ENCODE measurements around the gene PJA2. TPM values are rescaled to one million over a fixed set of nuclear protein-coding genes. Genes with fewer than 3 reads are reported as not detected.

Gene PJA2
- total and polyA plus RNA-seq, 2 donors (not counting 1 experiment from before 2014, with no cell fraction given): 21.3 to 90.4 TPM

GRCh38 chr5:109454731-109455505 is 45.1 kb upstream of the PJA2 start:
- DNase-seq (no peak), ATAC-seq (ENCODE audit: low read depth) (no peak)
- Histone ChIP-seq H3K4me1 (ENCODE audit: control insufficient read depth in 2 of 2, insufficient read depth in 2 of 2, low read length in 2 of 2) (no peaks in the 10 kb centered on the region), H4K20me1 (ENCODE audit: control insufficient read depth, insufficient read depth, low read length, poor library complexity, severe bottlenecking) (no peaks in the 10 kb centered on the region), H2AFZ (ENCODE audit: insufficient read depth, low read depth, low read length, poor library complexity, severe bottlenecking) (no peak overlapping the region), H3K27ac (ENCODE audit: low read length in 2 of 2) (no peak overlapping the region), H3K27me3 (replicated peaks in 1 of 4; ENCODE audit: control extremely low read depth in 1 of 4, control insufficient read depth in 3 of 4, insufficient read depth in 4 of 4, low read length in 3 of 4) (peaks cover 0 to 9% (median 0%) of the 10 kb centered on the region in 4 experiments), H3K36me3 (replicated peaks in 1 of 2; ENCODE audit: control extremely low read depth in 1 of 2, control insufficient read depth in 1 of 2, extremely low read depth in 1 of 2, insufficient read depth in 2 of 2, low read length in 1 of 2) (no peaks in the 10 kb centered on the region), H3K9ac (ENCODE audit: low read length) (no peak overlapping the region), H3K9me3 (ENCODE audit: control extremely low read depth in 1 of 3, control insufficient read depth in 2 of 3, insufficient read depth in 1 of 3, low read length in 2 of 3) (peaks cover 0 to 7% (median 0%) of the 10 kb centered on the region in 3 donors), H3K4me2 (replicated peaks; ENCODE audit: low read depth, low read length, poor library complexity, severe bottlenecking) (no peak overlapping the region), H3K4me3 (ENCODE audit: control extremely low read depth in 1 of 5, extremely low read depth in 1 of 5, insufficient read depth in 1 of 5, low read depth in 2 of 5, low read length in 4 of 5) (no peak overlapping the region), H3K79me2 (ENCODE audit: control insufficient read depth, insufficient read depth, low read length) (no peaks in the 10 kb centered on the region)
- CTCF ChIA-PET: interaction anchor here (0.9 to 1.3 kb wide), 2 partner anchors 15 to 16 kb away, joined by 4 read pairs; no protein-coding TSS in a partner anchor
- intact Hi-C loops (cut with micrococcal nuclease): no loop called here
- Mint-ChIP-seq H3K4me3 (no peak overlapping the region), H3K27me3 (peaks cover 16% of the 10 kb centered on the region), H3K9me3 (ENCODE audit: insufficient read depth) (no peaks in the 10 kb centered on the region), H3K27ac (no peak overlapping the region), H3K4me1 (peaks cover 9% of the 10 kb centered on the region)
- POLR2A ChIA-PET: no interaction called here
- WGBS (ENCODE audit: insufficient coverage): 100% methylated on average over 1 of the region's 6 CpGs
- TF ChIP-seq CTCF (IDR thresholded peaks at IDR 0.05) (no peak), EZH2 (IDR thresholded peaks at IDR 0.05; ENCODE audit: borderline replicate concordance, insufficient read depth, low read depth, low read length, poor library complexity, severe bottlenecking) (no peak)

- CTCF ChIA-PET: no interaction called here
- Histone ChIP-seq H2AFZ (ENCODE audit: insufficient read depth, low read depth, low read length, poor library complexity, severe bottlenecking) (no peak overlapping the region), H3K36me3 (replicated peaks in 1 of 2; ENCODE audit: control extremely low read depth in 1 of 2, control insufficient read depth in 1 of 2, extremely low read depth in 1 of 2, insufficient read depth in 2 of 2, low read length in 1 of 2) (no peaks in the 10 kb centered on the region), H3K9ac (ENCODE audit: low read length) (no peak overlapping the region), H3K79me2 (ENCODE audit: control insufficient read depth, insufficient read depth, low read length) (no peaks in the 10 kb centered on the region), H3K9me3 (ENCODE audit: control extremely low read depth in 1 of 3, control insufficient read depth in 2 of 3, insufficient read depth in 1 of 3, low read length in 2 of 3) (peaks cover 0 to 7% (median 0%) of the 10 kb centered on the region in 3 donors), H3K27me3 (replicated peaks in 1 of 4; ENCODE audit: control extremely low read depth in 1 of 4, control insufficient read depth in 3 of 4, insufficient read depth in 4 of 4, low read length in 3 of 4) (peaks cover 0 to 9% (median 0%) of the 10 kb centered on the region in 4 experiments), H3K4me2 (replicated peaks; ENCODE audit: low read depth, low read length, poor library complexity, severe bottlenecking) (no peak overlapping the region), H3K4me1 (ENCODE audit: control insufficient read depth in 2 of 2, insufficient read depth in 2 of 2, low read length in 2 of 2) (no peaks in the 10 kb centered on the region), H3K27ac (ENCODE audit: low read length in 2 of 2) (no peak overlapping the region), H3K4me3 (ENCODE audit: control extremely low read depth in 1 of 5, extremely low read depth in 1 of 5, insufficient read depth in 1 of 5, low read depth in 2 of 5, low read length in 4 of 5) (no peak overlapping the region), H4K20me1 (ENCODE audit: control insufficient read depth, insufficient read depth, low read length, poor library complexity, severe bottlenecking) (no peaks in the 10 kb centered on the region)
- Mint-ChIP-seq H3K4me1 (peaks cover 9% of the 10 kb centered on the region), H3K9me3 (ENCODE audit: insufficient read depth) (no peaks in the 10 kb centered on the region), H3K27ac (no peak overlapping the region), H3K27me3 (peaks cover 14% of the 10 kb centered on the region), H3K4me3 (no peak overlapping the region)
- TF ChIP-seq CTCF (IDR thresholded peaks at IDR 0.05) (no peak), EZH2 (IDR thresholded peaks at IDR 0.05; ENCODE audit: borderline replicate concordance, insufficient read depth, low read depth, low read length, poor library complexity, severe bottlenecking) (no peak)
- DNase-seq (no peak), ATAC-seq (ENCODE audit: low read depth) (no peak)
- POLR2A ChIA-PET: no interaction called here
- intact Hi-C loops (cut with micrococcal nuclease): no loop called here
Measured at GRCh38 chr5:109453251-109453650, 43.5 kb upstream of the PJA2 start.
